Activated T-helper 9 cell treated with anti-CD3 and anti-CD28 coated beads, Interleukin-2, amount 50 U/mL, for 16 hours (primary cell): ENCODE measurements around the gene CYP4B1.
"Not testable (repeated sequence)": the region's sequence is repeated elsewhere in the genome, so short reads cannot be mapped to it uniquely, and the experiment has no call there.

ENCODE experiments used
- DNase-seq: peaks from one replicate; pipeline ENCODE4 v3.0.0-alpha.2; 2020; ENCODE audit warnings: low read depth

Gene CYP4B1

DNA sequence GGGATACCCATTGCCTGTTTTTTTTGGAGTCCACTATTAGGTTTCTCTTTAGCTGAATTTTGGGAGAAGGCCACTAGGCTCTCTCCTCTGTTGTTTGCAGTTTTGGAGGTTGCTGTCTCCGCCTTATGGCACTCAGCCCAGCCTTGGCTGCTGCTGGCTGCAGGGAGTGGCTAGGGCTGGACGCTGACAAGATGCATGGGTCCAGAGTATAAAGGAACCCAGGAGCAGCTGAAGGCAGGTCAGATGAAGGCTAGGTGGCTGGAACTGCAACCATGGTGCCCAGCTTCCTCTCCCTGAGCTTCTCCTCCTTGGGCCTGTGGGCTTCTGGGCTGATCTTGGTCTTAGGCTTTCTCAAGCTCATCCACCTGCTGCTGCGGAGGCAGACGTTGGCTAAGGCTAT lies at the start of gene CYP4B1:
Gene CYP4B1, plus strand, starts transcription at position 237 of the 400 bp plus-strand sequence. Its CDS starts 36 bp downstream, at position 273.
- no peak for DNase-seq

DNA sequence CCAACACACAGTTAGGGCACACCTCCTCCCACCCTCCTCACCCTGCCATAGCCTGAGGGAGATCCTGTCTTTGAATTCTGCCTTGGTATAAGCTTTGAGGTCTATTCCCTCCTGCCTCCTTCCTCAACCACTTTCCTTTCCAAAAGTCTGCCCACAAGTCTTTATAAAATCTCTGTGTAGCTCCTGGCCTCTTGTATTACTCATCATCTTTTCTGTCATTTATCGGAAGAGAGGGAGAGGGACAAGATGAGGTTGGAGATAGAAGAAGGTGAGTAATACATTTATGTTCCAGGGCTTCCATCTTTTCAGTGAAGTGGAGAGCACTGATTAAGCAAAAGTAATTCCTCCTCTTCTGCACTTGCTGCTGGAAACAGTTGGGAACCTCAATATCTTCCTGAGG lies 49.4 kb upstream of the CYP4B1 start:
- DNase-seq: no peak

DNA sequence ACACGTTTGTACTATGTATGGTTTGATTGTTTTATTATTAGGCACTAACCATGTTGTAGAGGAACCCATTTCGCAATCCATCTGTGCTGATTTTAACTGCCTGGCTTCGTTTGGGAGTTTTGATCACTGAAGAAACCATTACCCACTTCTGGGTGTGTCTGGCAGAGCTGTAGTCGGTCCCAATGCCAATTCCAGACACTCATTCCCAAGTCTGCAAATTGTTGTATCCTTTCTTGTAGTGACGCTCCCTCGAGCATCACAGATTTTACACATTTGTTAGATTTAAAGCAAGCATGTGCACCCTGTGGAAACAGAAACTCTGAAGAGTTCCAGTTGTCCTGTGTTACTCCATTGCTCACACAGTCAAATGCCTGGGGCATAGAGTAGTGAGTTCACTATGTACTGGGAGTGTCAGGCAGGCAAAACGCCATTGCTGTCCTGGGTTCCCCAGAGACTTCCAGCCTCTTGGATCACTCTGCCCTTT lies 48.9 kb upstream of the CYP4B1 start:
- no peak for DNase-seq

DNA sequence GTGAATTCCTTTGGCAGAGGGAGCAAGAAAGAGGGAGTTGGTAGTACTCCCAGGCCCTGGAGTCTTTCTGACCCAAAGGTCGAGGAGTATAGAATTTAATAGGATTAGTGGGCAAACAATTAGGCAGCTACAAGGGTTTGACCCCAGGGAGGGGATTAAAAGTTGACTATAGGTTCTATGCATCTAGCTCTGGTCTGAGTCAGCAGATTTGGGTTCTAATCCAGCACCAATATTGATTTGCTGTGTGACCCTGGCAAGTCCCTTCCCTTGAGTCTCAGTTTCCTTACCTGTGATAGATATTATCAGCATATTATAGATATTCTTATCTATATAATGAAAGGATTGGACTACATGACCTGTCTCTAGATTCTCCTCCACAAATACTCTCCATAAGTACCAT lies 44.9 kb upstream of the CYP4B1 start:
- no peak for DNase-seq

DNA sequence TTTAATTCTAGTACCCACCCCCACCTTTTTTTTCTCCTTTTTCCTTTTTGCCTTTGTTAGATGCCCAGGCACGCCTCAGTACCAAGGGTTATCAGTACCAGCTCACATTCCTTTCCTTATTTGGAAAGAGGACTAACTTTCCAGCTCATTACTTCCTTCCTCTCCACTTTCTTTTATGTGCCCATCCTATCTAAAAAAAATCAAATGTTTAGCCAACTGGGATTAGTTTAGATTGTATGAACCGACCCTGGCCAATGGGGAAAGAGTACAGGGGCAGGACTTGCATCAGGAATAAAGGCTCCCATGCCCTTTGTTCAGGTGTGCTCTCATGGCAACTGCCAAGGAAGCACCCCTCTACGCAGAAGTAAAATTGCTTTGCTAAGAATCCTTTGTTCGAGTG lies 44.1 kb upstream of the CYP4B1 start:
- not testable (repeated sequence) for DNase-seq

DNA sequence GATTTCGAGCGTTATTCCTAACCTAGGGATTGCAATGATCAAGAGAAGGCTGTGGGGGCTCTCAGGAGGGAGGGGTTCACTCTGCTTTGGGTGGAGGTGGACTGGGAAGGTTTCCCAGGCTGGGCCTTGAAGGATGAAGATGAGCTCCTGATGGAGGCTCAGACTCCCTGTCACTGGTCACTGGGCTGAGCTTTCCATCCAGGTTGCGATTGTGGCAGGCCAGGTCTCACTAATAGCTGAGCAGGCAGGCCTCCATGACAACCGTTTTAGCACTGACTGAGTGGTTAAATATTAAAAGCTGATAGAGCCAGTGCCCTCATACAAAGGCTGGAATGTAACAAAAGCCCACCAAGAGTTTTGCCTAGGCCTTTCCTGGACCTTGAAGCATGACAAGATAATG lies 43.7 kb upstream of the CYP4B1 start:
- DNase-seq: no peak

DNA sequence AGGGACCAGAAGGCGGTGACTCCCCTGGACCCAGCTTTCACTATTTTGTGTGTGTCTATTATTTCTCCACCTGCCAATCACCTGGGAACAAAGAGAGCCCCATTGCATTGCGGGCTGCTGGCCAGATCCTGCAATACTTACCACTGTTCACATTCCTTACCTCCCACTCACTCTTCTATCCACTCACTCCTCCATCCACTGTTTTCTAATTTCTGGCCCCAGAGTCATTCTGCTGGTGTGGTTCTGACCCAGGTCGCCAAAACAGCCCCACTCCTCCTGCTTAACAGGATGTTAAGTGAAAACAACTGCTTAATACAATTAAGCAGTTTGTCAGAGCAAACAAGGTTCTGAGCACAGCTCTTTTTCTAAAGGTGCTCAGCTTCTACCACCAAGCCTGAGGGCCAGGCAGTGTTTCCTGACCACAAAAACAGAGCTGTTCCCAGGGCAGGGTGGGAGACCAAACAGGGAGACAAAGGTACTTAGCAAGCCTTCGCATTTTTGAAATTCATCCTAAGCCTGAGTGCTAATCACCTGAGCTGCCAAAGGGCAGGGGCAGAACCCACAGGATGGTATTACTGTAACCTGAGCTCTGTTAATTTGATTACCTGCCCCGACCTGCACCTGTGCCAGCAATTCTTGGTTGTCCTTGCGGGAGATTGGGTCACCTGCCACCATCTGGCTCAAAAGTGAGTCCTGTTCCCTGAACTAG lies 41.4 kb upstream of the CYP4B1 start:
- DNase-seq: no peak

DNA sequence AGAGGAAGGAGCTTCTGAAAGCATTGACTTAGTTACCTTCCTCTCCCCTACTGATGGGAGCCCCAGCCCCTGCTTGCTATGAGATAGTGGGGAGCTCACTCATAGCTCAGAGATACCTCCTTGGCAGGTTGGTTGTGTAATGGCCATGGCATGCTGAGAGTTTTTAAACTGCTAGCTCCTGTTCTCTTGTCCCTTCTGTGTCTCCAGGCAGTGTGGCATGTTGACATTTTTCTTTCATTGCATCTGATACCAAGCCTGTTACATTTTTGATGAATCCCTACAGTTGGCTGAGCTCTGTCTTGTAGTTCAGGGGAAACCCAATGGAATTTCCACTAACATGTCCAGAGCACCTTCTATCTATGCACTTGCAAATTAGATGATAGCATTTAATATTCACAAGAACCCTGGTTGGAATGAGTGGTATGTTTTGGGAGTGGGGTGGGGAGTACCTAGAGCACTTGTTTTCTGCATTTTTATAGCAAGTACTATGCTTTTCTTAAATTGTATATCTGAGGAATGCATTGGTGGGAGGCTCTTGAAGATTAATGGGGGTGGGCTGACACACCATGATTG lies 40.8 kb upstream of the CYP4B1 start:
- no peak for DNase-seq

DNA sequence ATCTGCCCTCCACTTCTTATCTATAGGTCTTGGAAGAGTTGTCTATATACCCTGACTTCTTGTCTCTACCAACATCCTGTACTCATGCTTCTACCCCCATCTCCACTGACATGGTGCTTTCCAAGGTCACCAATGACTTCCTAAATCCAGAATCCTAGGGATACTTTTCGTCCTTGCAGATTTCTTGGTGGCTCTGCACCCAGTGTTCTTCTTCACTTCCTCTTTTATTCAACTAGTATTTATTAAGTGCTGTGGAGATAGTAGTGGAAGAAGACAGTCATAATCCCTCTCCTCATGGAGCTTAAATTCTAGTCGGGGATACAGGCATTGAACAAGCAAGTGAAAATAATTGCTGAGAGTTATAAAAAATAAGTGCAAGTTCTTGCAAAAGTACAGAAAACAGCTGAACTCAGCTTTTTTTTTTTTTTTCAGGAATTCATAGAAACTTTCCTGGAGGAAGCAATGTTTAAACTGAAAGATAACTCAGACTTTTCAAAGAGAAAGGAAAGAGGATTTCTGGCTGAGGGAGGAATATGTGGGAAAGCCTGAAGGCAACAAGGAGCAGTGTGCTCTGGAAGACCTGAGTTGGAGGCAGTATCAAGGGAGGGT lies 38.2 kb upstream of the CYP4B1 start:
- DNase-seq: no peak

DNA sequence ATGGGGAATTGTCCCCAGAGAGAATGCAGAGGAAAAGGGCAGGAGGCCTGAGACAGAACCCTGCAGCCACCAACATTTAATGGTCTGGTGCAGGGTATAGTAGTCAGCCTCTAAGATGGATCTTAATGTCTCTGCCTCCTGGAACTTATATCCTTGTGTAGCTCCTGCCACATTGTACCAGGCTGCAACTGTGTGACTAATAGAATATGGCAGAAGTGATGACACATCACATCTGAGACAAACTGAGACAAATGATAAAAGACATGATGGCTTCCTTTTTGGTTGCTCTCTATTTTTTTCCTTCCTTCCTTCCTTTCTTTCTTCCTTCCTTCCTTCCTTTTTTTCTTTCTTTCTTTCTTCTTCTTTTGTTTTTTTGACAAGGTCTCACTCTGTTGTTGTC lies 37.1 kb upstream of the CYP4B1 start:
- no peak for DNase-seq

DNA sequence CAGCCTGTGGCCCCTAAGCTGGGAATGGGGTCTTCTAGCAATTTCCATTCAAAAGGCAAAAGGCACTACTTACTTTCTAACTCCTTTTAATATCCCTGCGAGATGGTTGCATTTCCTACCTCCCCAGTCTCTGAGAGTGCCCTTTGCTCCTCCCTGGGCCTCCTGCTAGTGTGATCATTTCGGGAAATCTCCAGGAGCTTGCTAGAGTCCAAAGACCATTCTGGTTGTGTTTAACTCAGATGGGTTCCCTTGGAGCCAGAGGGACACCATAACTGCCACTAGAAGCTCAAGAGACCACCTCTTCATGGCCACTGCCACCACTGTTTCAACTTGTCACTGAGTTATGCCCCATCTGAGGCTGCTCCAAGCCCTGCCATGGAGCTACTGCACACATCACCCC lies 34.4 kb upstream of the CYP4B1 start:
- no peak for DNase-seq

DNA sequence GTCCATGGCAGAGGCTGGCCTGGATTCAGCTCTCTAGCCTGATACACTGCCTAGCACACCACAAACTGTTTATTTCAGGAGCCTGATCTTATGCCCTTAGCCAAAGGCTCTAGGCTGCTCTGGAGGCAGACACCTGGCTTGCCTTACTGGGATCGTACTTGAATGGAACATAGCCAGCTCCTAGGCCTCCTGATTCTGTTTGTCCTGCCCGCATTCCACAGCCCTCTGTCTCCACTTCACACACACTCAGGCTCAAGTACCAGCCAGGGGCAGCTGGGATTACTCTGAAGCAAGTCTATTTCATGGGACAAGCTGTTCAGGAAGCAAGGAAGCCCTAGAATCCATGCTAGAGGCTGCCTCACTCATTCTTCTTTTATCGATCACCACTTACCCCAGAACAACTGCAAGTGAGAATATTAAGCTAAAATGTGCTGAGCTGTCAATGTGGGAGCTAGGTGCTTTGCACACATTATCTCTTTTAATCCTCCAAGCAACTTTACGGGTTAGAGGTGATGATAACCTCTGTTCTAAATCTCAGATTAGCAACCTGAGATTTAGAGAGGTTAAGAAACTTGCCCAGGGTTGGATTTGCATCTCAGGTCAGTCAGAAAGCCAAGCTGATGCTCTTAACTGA lies 31.1 kb upstream of the CYP4B1 start:
- DNase-seq: no peak

DNA sequence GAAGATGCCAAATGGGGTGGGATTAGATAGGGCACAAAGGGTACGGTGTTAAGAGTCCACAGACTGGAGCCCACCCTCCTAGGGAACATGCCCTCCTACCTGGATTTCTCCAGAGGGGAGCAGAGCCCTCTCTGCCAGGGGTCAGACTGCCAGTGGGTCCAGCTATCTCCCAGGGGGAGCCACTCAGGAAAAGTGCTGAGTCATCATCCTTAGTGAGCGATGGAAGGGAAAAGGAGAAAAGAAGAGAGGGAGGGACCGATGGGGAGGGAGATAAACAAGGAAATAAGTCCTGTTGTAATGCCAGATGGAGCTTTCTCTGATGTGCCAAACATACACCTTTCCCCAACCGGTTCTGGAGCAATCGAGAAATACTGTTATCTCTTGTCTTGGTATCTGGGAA lies 30.4 kb upstream of the CYP4B1 start:
- DNase-seq: no peak

DNA sequence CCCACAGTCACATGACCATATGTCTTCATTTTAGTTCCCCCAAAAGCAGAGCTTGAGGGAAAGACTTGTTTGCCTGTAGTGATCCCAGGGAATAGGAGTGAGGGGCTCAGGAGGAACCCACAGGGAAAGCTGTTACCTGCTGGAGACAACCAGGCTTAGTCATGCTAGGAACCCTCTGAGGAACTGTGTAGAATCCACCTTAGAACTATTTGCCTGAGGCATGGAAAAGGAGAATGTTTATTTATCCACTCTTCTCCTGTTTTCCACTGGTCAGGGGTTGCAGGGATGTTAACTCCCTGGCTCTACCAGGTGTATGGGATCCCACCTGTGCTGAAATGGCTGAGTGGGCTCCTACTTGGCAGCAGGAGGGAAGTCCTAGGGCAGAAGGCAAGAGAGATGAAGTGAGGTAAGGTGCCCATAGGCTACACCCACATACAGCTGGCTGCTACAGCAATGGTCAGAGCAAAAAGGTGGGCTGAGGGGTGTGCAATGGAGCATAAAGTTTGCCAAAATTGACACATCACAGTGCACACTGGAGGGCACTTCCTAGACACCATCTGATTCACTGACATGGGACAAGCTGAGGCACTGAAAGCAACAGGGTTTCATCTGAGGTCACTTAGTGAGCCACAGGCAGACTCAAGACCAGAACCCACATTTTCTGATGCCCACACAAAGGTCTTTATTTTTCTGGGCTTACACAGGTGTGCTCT lies 29.7 kb upstream of the CYP4B1 start:
- no peak for DNase-seq

DNA sequence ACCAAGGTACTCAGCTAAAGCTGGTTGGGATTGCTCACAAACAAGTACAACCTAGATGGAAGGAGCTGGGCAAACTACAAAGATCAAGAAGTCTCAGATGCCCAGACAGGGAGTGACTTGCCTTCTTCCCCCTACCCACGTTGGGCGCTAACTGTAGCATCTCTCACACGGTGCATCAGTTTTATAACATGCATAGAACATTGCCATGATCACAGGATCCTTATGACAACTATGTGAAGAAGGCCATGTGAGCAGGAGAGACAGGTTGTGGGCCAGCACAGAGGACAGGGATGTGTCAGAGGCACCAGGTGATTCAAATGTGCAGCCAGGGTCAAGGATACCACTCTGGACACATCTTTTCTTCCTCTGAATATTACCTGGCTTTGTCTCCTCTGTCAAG lies 28.3 kb upstream of the CYP4B1 start:
- DNase-seq: no peak

DNA sequence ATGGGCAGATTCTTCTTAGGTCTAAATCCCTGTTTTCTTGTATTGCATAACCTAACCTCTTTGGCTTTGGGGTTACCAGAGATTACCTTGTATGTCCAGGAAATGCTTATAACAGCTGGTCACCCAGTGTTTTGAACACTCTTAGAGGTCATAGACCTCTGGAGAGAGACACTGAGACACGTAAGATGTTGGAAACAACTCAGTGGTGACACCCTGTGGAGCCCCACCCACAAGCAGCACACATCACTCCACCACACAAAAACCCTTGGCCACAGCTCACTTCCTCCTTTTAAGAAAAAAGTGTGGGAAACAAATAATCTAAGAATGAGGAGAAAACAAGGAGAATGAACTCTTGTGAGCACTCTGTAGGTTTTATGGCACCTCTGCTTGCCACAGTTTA lies 26.3 kb upstream of the CYP4B1 start:
- no peak for DNase-seq

DNA sequence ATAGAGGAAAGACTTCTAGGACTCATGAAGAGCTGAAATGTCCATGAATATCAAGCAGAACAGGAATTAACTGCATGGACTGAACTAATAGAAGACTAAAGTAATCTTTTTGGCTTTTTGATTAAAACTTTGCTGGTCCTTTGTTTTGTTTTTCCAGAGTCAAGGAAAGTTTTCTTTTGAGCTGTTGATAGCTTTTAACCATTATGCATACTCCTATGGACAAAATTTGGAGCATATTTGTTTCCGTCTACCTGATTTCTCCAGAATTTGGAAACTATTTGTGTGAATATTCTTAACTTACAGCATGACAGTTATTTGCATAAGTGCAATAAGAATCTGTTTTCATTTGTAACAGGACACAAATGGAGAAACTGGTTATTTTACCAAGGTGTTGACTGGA lies 24.5 kb upstream of the CYP4B1 start:
- no peak for DNase-seq

DNA sequence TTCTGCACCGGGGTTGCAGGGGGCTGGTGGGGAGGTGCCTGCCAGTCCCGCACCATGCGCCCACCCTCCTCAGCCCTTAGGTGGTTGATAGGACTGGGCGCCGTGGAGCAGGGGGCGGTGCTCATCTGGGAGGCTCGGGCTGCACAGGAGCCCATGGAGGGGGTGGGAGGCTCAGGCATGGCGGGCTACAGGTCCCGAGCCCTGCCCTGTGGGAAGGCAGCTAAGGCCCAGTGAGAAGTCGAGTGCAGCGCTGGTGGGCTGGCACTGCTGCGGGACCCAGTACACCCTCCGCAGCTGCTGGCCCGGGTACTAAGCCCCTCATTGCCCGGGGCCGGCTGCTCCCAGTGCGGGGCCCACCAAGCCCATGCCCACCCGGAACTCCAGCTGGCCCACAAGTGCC lies 20.4 kb upstream of the CYP4B1 start:
- DNase-seq: not testable (repeated sequence)

DNA sequence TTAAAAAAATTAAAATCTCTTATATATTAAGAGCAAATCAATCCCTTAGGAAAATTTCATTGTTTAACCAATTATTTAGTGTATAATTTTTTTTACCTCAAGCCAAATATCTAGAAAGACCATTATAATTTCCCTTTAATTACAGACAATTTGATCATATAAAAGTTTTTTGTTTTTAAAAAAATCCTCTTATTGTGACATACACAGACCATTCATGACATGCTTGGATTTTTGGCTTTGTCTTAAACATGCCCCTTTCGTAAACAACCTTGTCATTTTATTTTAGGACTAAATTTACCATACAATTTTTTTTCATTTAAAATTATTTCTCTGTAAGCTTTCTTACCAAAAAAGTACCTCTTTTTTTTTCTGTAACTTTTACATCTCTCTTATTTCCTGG lies 14.2 kb upstream of the CYP4B1 start:
- no peak for DNase-seq

DNA sequence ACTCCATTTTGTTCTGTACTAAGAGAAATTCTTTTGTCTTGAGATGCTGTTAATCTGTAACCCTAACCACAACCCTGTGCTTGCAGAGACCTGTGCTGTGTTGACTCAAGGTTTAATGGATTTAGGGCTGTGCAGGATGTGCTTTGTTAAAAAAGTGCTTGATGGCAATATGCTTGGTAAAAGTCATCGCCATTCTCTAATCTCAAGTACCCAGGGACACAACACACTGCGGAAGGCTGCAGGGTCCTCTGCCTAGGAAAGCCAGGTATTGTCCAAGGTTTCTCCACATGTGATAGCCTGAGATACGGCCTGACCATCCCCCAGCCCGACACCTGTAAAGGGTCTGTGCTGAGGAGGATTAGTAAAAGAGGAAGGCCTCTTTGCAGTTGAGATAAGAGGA lies 10.2 kb upstream of the CYP4B1 start:
- DNase-seq: not testable (repeated sequence)

DNA sequence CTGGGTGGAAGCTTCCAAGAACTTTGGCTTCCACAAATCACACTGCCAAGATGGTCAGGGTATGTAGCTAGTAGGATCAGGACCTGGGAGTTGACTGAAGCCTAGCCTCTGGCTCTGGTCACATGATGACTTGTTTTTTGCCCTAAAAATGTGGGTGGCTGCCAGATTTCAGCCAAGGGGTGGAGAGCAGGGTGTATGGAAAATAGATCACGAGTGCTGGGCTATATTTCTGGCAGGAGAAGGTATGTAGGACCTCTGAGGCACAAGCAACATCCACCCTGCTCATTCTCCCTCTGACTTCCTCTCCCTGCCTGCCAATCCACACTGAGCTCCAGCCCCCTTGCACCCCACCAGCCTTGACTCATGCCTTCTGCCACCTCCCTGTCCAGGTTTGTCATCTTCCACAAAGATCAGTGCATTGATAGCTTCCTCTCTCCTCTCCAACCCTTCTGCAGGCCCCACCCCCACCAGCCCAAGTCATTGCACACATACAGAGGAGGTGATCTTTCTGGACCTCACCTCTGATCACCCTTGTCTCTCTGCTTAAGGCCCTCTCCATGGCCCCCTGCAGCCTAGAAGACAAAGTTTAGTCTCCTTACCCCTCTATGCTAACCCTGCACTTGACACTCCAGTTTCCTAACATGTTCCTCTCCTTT lies 8.3 kb upstream of the CYP4B1 start:
- DNase-seq: no peak

DNA sequence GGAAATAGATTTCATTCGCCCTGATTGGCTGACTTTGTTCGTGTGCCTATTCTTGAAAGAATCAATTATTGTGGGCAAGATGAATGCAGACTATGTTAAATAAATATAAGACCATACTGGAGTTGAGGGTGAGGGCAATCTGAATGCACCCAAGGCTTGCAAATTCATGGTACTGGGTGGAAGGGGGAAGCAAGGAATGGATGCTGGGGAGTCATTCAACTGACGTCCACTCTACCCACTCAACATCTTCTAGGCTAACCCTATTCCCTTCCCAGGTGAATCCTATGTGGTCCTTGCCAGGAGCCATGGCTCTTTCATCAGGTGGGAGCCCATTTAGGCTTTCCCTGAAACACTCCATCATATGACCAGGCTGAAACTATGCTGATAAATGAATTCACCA lies 5.7 kb upstream of the CYP4B1 start:
- DNase-seq: no peak
